Measurements from ENCODE around the gene TTC12.

GRCh38 chr11:113270080-113270479 is 44.3 kb upstream of the TTC12 start:
- TF ChIP-seq POLR2A (IDR thresholded peaks at IDR 0.05; ENCODE audit: low read depth, low read length), result no peak
- TF ChIP-seq SPI1 (IDR thresholded peaks at IDR 0.05; ENCODE audit: low read depth, low read length), result no peak

Data from GM12891 (cell line).